ENCODE measurements around the gene PPME1. TPM values are rescaled to one million over a fixed set of nuclear protein-coding genes. Genes with fewer than 3 reads are reported as not detected.

PPME1 gene
- total RNA-seq, 1 experiment from 2014 or later, result 81.0 TPM

GRCh38 chr11:74226907-74227306 is 55.8 kb downstream of the PPME1 start:
- H3K9me3 ChIP-seq (ENCODE audit: insufficient read depth, low read depth), result no peaks in the 10 kb centered on the region
- TF ChIP-seq CTCF (conservative IDR thresholded peaks at IDR 0.05), result no peak
- no peak for TF ChIP-seq EZH2 (IDR thresholded peaks at IDR 0.05; ENCODE audit: low read depth)
- ChIA-PET CTCF (no interaction called here), POLR2A (ENCODE audit: unreplicated experiment) (interaction anchor here (0.5 to 0.7 kb wide), 2 partner anchors 267 to 374 kb away, joined by 3 read pairs; no protein-coding TSS in a partner anchor)
- H3K27me3 ChIP-seq (ENCODE audit: insufficient read depth, low read depth), result no peaks in the 10 kb centered on the region
- no peak overlapping the region for H2AFZ ChIP-seq
- no peak overlapping the region for H3K4me2 ChIP-seq
- H3K4me1 ChIP-seq (replicated peaks; ENCODE audit: insufficient read depth), result no peaks in the 10 kb centered on the region
- H4K20me1 ChIP-seq (ENCODE audit: insufficient read depth), result no peaks in the 10 kb centered on the region
- no peak overlapping the region for H3K27ac ChIP-seq
- no peaks in the 10 kb centered on the region for H3F3A ChIP-seq (ENCODE audit: insufficient read depth, low read depth)
- intact Hi-C loops (cut with micrococcal nuclease; ENCODE audit: unreplicated experiment), result no loop called here
- H3K4me3 ChIP-seq, result no peak overlapping the region
- peaks cover 28% of the 10 kb centered on the region for H3K36me3 ChIP-seq (ENCODE audit: low read depth)
- no peaks in the 10 kb centered on the region for H3K9me2 ChIP-seq (ENCODE audit: insufficient read depth)
- no TSS peak for BruUV-seq (replicated peaks)
- no peaks in the 10 kb centered on the region for H3K79me2 ChIP-seq (ENCODE audit: low read depth)
- no peak for DNase-seq

GRCh38 chr11:74232311-74232950 is 61.3 kb downstream of the PPME1 start:
- ChIA-PET CTCF (interaction anchor here (0.6 kb wide), 1 partner anchor 647 kb away, joined by 7 read pairs; no protein-coding TSS in a partner anchor), POLR2A (ENCODE audit: unreplicated experiment) (no interaction called here)
- Histone ChIP-seq H3K27ac (no peak overlapping the region), H4K20me1 (ENCODE audit: insufficient read depth) (no peaks in the 10 kb centered on the region), H3K36me3 (ENCODE audit: low read depth) (peaks cover 34% of the 10 kb centered on the region), H3F3A (ENCODE audit: insufficient read depth, low read depth) (no peaks in the 10 kb centered on the region), H2AFZ (no peak overlapping the region), H3K9me2 (ENCODE audit: insufficient read depth) (no peaks in the 10 kb centered on the region), H3K4me3 (no peak overlapping the region), H3K9me3 (ENCODE audit: insufficient read depth, low read depth) (no peaks in the 10 kb centered on the region), H3K4me1 (replicated peaks; ENCODE audit: insufficient read depth) (no peaks in the 10 kb centered on the region), H3K79me2 (ENCODE audit: low read depth) (no peaks in the 10 kb centered on the region), H3K4me2 (no peak overlapping the region), H3K27me3 (ENCODE audit: insufficient read depth, low read depth) (no peaks in the 10 kb centered on the region)
- no peak for TF ChIP-seq CTCF (conservative IDR thresholded peaks at IDR 0.05)
- no peak for TF ChIP-seq EZH2 (IDR thresholded peaks at IDR 0.05; ENCODE audit: low read depth)
- DNase-seq, result no peak
- intact Hi-C loops (cut with micrococcal nuclease; ENCODE audit: unreplicated experiment), result no loop called here
- BruUV-seq (replicated peaks), result no TSS peak

GRCh38 chr11:74233683-74234082 is 62.6 kb downstream of the PPME1 start:
- ChIA-PET POLR2A (ENCODE audit: unreplicated experiment) (no interaction called here), CTCF (no interaction called here)
- H3F3A ChIP-seq (ENCODE audit: insufficient read depth, low read depth), result no peaks in the 10 kb centered on the region
- no peaks in the 10 kb centered on the region for H4K20me1 ChIP-seq (ENCODE audit: insufficient read depth)
- BruUV-seq (replicated peaks), result no TSS peak
- no peak overlapping the region for H3K4me2 ChIP-seq
- no peak overlapping the region for H3K27ac ChIP-seq
- no peaks in the 10 kb centered on the region for H3K9me2 ChIP-seq (ENCODE audit: insufficient read depth)
- H2AFZ ChIP-seq, result no peak overlapping the region
- no peaks in the 10 kb centered on the region for H3K27me3 ChIP-seq (ENCODE audit: insufficient read depth, low read depth)
- intact Hi-C loops (cut with micrococcal nuclease; ENCODE audit: unreplicated experiment), result no loop called here
- H3K4me3 ChIP-seq, result no peak overlapping the region
- no peaks in the 10 kb centered on the region for H3K9me3 ChIP-seq (ENCODE audit: insufficient read depth, low read depth)
- no peaks in the 10 kb centered on the region for H3K79me2 ChIP-seq (ENCODE audit: low read depth)
- no peaks in the 10 kb centered on the region for H3K4me1 ChIP-seq (replicated peaks; ENCODE audit: insufficient read depth)
- DNase-seq, result no peak
- TF ChIP-seq EZH2 (IDR thresholded peaks at IDR 0.05; ENCODE audit: low read depth) (no peak), CTCF (conservative IDR thresholded peaks at IDR 0.05) (no peak)
- peaks cover 42% of the 10 kb centered on the region for H3K36me3 ChIP-seq (ENCODE audit: low read depth)
